ENCODE data around the gene TRMT44.

DNA sequence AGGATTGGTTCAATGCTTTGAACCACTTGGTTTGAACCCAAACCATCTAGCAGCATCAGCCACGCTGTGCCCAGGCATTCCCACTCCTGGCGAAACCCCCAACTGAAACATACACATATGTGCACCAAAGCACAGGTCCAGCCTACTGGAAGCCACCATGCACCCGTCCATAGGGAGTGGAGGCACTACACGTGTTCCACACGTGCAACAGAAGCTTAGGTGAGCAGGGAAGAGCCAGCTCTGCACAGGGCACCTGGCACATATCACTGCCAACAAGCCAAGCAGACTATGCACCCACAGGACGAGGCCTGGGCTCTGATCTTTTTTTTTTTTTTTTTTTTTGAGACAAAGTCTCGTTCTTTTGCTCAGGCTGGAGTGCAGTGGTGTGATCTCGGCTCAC lies 73.4 kb downstream of the TRMT44 start:
- TF ChIP-seq, protein P1, sequence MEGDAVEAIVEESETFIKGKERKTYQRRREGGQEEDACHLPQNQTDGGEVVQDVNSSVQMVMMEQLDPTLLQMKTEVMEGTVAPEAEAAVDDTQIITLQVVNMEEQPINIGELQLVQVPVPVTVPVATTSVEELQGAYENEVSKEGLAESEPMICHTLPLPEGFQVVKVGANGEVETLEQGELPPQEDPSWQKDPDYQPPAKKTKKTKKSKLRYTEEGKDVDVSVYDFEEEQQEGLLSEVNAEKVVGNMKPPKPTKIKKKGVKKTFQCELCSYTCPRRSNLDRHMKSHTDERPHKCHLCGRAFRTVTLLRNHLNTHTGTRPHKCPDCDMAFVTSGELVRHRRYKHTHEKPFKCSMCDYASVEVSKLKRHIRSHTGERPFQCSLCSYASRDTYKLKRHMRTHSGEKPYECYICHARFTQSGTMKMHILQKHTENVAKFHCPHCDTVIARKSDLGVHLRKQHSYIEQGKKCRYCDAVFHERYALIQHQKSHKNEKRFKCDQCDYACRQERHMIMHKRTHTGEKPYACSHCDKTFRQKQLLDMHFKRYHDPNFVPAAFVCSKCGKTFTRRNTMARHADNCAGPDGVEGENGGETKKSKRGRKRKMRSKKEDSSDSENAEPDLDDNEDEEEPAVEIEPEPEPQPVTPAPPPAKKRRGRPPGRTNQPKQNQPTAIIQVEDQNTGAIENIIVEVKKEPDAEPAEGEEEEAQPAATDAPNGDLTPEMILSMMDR (IDR thresholded peaks at IDR 0.05) = no peak
- TF ChIP-seq POLR2A (IDR thresholded peaks at IDR 0.05) = no peak

Measured in adrenal gland (tissue), 5 donors.